SK-N-SH treated with all-trans-retinoic acid at 6 μM for 48 hours (cell line): Measurements from ENCODE around the gene ADSS1.

ENCODE experiments used
- ATAC-seq: fragments of 200-7000 bp; cut with Tn5 transposase; 3 replicates; pipeline ENCODE4 v1.9.1; 2020; ENCODE audit warnings: mild to moderate bottlenecking, moderate library complexity
- ARNTL ChIP-seq: fragments of 450-650 bp; formaldehyde crosslinking; IDR thresholded peaks from 2 replicates; pipeline ENCODE4 v1.5.0; 2020; ENCODE audit warnings: low read depth, mild to moderate bottlenecking, moderate library complexity, borderline replicate concordance
- BACH2 ChIP-seq: fragments of 250-450 bp; sonication (Bioruptor Pico); IDR thresholded peaks from 2 replicates; pipeline ENCODE4 v1.9.0; 2021; ENCODE audit warnings: mild to moderate bottlenecking, borderline replicate concordance
- CSDC2 ChIP-seq: fragments of 250-450 bp; sonication (Bioruptor Pico); IDR thresholded peaks from 2 replicates; pipeline ENCODE4 v1.5.0; 2020; ENCODE audit warnings: mild to moderate bottlenecking, moderate library complexity
- CSRNP3 ChIP-seq: fragments of 250-450 bp; sonication (Bioruptor Pico); IDR thresholded peaks from 2 replicates; pipeline ENCODE4 v1.5.1; 2021; ENCODE audit warnings: mild to moderate bottlenecking, moderate library complexity
- ESRRG ChIP-seq: fragments of 250-450 bp; sonication (Bioruptor Pico); IDR thresholded peaks from 2 replicates; pipeline ENCODE4 v1.6.1; 2021; ENCODE audit warnings: mild to moderate bottlenecking
- GLIS3 ChIP-seq: fragments of 250-450 bp; sonication (Bioruptor Pico); IDR thresholded peaks from 2 replicates; pipeline ENCODE4 v1.5.0; 2020; ENCODE audit warnings: mild to moderate bottlenecking, moderate library complexity
- OSR1 ChIP-seq: fragments of 250-450 bp; sonication (Bioruptor Pico); IDR thresholded peaks from 2 replicates; pipeline ENCODE4 v1.8.0; 2022; ENCODE audit warnings: moderate library complexity, mild to moderate bottlenecking, inconsistent platforms
- PATZ1 ChIP-seq: fragments of 250-450 bp; sonication (Bioruptor Pico); IDR thresholded peaks from 2 replicates; pipeline ENCODE4 v1.8.0; 2020; ENCODE audit warnings: mild to moderate bottlenecking, moderate library complexity, borderline replicate concordance
- POU6F1 ChIP-seq: fragments of 250-450 bp; sonication (Bioruptor Pico); IDR thresholded peaks from 2 replicates; pipeline ENCODE4 v1.8.0; 2021; ENCODE audit warnings: low read depth, mild to moderate bottlenecking, moderate library complexity, borderline replicate concordance
- PPARA ChIP-seq: fragments of 250-450 bp; sonication (Bioruptor Pico); IDR thresholded peaks from 2 replicates; pipeline ENCODE4 v1.5.0; 2020; ENCODE audit warnings: mild to moderate bottlenecking, borderline replicate concordance
- RARB ChIP-seq: fragments of 250-450 bp; sonication (Bioruptor Pico); IDR thresholded peaks from 2 replicates; pipeline ENCODE4 v1.8.0; 2021; ENCODE audit warnings: mild to moderate bottlenecking, moderate library complexity
- SNAI2 ChIP-seq: fragments of 250-450 bp; sonication (Bioruptor Pico); IDR thresholded peaks from 2 replicates; pipeline ENCODE4 v1.5.0; 2020; ENCODE audit warnings: mild to moderate bottlenecking, moderate library complexity
- TCF4 ChIP-seq: fragments of 250-450 bp; sonication (Bioruptor Pico); IDR thresholded peaks from 2 replicates; pipeline ENCODE4 v1.8.0; 2021; ENCODE audit warnings: mild to moderate bottlenecking, moderate library complexity, borderline replicate concordance
- TOX ChIP-seq: fragments of 250-450 bp; sonication (Bioruptor Pico); IDR thresholded peaks from 2 replicates; pipeline ENCODE4 v1.8.0; 2021; ENCODE audit warnings: mild to moderate bottlenecking, moderate library complexity, borderline replicate concordance
- ZC3H10 ChIP-seq: fragments of 250-450 bp; sonication (Bioruptor Pico); IDR thresholded peaks from 2 replicates; pipeline ENCODE4 v1.5.1; 2021; ENCODE audit warnings: mild to moderate bottlenecking, moderate library complexity
- ZFP3 ChIP-seq: fragments of 250-450 bp; sonication (Bioruptor Pico); IDR thresholded peaks from 2 replicates; pipeline ENCODE4 v1.5.0; 2020; ENCODE audit warnings: mild to moderate bottlenecking, moderate library complexity
- ZNF565 ChIP-seq: fragments of 450-650 bp; formaldehyde crosslinking; conservative IDR thresholded peaks from 2 replicates; pipeline ENCODE4 v1.5.0; 2020; ENCODE audit warnings: low read depth, mild to moderate bottlenecking, moderate library complexity
- ZNF70 ChIP-seq: fragments of 450-650 bp; formaldehyde crosslinking; IDR thresholded peaks from 2 replicates; pipeline ENCODE4 v1.5.0; 2020; ENCODE audit warnings: mild to moderate bottlenecking, moderate library complexity
- ZNF8 ChIP-seq: fragments of 450-650 bp; formaldehyde crosslinking; IDR thresholded peaks from 2 replicates; pipeline ENCODE4 v1.5.0; 2020; ENCODE audit warnings: mild to moderate bottlenecking, moderate library complexity
- TF ChIP-seq, protein P1 (sequence below): fragments of 250-450 bp; sonication (Bioruptor Pico); IDR thresholded peaks from 2 replicates; pipeline ENCODE4 v1.5.0; 2020; ENCODE audit warnings: mild to moderate bottlenecking, moderate library complexity

Gene ADSS1

DNA sequence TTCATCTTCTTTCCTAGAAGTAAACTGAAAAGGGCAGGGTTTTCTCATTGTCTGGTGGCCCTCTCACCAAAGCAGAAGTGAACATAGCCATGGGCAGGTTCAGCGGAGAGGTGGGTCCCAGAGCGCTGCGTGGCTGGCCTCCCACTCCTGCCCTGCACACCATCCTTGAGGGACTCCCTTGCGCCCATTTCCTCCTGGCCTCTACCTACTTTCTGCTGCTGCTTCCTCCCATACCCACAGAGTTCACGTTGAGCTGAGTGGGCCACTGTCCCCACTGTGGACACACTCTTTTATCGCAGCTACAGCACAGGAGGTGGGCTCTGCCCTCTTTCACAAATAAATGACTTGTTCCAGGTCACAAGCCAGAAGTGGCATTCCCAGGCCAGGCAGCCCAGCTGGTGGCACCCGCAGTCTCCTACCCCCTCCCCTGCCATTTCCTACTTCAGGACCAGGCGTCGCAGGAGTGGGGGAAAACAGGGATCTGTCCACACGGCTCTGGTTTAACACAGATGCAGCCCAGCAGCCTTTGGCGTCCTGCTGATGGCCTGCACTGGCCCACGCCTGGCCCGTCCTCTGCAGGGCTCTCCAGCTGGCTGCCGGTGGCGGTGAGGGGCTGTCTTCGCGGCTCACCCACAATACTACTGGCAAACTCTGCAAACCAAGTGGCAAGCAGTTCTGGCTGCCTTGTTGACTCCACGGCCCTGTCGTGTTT lies 33.8 kb downstream of the ADSS1 start (continued):
- TF ChIP-seq CSRNP3 (no peak), BACH2 (CRISPR knock-in tag) (no peak), ZFP3 (CRISPR knock-in tag) (no peak), ARNTL (CRISPR knock-in tag) (no peak), GLIS3 (no peak), RARB (CRISPR knock-in tag) (no peak), POU6F1 (CRISPR knock-in tag) (no peak), SNAI2 (CRISPR knock-in tag) (no peak)

DNA sequence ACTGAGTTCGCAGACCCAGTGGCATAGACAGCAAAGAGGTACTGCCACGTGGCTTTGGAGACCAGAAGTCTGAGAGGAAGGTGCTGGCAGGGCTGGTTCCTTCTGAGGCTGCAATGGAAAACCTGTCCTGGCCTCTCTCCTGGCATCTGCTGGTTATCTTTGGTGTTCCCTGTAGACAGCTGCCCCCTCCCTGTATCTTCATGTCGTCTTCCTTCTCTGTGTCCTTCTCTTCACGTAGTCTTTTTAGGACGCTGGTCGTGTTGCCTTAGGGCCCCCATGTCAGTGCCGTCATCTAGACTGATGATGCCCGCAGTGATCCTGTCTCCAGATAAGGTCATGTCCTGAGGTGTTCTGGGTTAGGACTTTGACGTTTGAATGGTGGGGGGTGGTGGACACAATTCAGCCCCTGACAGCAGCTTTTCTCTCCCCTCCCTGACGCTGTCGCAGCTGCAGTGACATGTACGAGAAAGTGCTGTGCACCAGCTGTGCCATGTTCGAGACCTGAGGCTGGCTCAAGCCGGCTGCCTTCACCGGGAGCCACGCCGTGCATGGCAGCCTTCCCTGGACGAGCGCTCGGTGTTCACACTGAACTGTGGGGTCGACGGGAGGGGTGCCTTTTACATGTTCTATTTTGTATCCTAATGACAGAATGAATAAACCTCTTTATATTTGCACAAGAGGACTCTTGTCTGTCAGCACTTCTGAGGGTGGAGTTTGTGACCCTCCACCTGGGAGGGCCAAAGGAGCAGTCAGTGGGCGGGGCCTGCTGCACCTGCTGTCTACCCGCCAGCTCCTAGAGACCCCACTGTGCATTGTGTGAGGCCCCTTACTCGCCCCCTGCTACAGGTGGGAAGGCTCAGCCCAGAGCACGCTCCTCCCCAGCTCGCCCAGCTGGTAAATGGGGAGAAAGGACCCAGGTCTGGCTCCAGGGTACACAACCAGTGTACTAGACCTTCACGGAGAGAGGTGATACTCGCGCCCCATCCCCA lies 35.2 kb downstream of the ADSS1 start:
- TF ChIP-seq CSRNP3: no peak
- no peak for TF ChIP-seq ZC3H10 (CRISPR knock-in tag)
- TF ChIP-seq, protein P1, sequence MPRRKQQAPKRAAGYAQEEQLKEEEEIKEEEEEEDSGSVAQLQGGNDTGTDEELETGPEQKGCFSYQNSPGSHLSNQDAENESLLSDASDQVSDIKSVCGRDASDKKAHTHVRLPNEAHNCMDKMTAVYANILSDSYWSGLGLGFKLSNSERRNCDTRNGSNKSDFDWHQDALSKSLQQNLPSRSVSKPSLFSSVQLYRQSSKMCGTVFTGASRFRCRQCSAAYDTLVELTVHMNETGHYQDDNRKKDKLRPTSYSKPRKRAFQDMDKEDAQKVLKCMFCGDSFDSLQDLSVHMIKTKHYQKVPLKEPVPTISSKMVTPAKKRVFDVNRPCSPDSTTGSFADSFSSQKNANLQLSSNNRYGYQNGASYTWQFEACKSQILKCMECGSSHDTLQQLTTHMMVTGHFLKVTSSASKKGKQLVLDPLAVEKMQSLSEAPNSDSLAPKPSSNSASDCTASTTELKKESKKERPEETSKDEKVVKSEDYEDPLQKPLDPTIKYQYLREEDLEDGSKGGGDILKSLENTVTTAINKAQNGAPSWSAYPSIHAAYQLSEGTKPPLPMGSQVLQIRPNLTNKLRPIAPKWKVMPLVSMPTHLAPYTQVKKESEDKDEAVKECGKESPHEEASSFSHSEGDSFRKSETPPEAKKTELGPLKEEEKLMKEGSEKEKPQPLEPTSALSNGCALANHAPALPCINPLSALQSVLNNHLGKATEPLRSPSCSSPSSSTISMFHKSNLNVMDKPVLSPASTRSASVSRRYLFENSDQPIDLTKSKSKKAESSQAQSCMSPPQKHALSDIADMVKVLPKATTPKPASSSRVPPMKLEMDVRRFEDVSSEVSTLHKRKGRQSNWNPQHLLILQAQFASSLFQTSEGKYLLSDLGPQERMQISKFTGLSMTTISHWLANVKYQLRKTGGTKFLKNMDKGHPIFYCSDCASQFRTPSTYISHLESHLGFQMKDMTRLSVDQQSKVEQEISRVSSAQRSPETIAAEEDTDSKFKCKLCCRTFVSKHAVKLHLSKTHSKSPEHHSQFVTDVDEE (CRISPR knock-in tag): no peak
- TF ChIP-seq ESRRG (CRISPR knock-in tag): no peak
- TF ChIP-seq PPARA (CRISPR knock-in tag): no peak
- TF ChIP-seq GLIS3: no peak
- no peak for TF ChIP-seq ZNF70
- TF ChIP-seq PATZ1 (CRISPR knock-in tag): no peak
- TF ChIP-seq BACH2 (CRISPR knock-in tag): no peak
- no peak for TF ChIP-seq ZNF8 (CRISPR knock-in tag)
- TF ChIP-seq ARNTL (CRISPR knock-in tag): no peak
- TF ChIP-seq ZFP3 (CRISPR knock-in tag): no peak
- TF ChIP-seq CSDC2: no peak
- TF ChIP-seq ZNF565: no peak
- no peak for TF ChIP-seq OSR1
- TF ChIP-seq RARB (CRISPR knock-in tag): no peak
- TF ChIP-seq TOX (CRISPR knock-in tag): no peak
- no peak for ATAC-seq

DNA sequence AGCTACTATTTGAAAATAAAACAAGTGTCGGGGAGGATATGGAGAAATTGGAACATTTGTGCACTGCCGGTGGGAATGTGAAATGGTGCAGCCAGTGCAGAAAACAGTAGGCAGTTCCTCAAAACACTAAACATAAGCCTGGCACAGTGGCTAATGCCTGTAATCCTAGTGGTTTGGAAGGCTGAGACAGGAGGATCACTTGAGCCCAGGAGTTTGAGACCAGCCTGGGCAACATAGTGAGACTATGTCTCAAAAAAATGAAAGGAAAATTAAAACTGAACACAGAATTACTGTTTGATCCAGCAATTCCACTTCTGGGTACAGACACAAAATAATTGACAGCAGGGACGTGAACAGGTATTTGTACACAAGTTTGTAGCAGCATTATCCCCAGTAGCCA lies 41.5 kb downstream of the ADSS1 start:
- no peak for TF ChIP-seq SNAI2 (CRISPR knock-in tag)
- TF ChIP-seq ZNF8 (CRISPR knock-in tag): no peak
- TF ChIP-seq GLIS3: no peak
- no peak for TF ChIP-seq ARNTL (CRISPR knock-in tag)
- no peak for TF ChIP-seq ZNF565
- no peak for TF ChIP-seq ZNF70
- TF ChIP-seq TOX (CRISPR knock-in tag): no peak
- TF ChIP-seq TCF4: no peak
- TF ChIP-seq, all 23 proteins: peak for 0
- ATAC-seq: no peak
